Right ventricle myocardium superior (tissue), 1 donor: ENCODE measurements around the gene U2SURP. TPM values are rescaled to one million over a fixed set of nuclear protein-coding genes. Genes with fewer than 3 reads are reported as not detected.
"Not testable (repeated sequence)": the region's sequence is repeated elsewhere in the genome, so short reads cannot be mapped to it uniquely, and the experiment has no call there.

Experiments used
- ATAC-seq: fragments of 200-7000 bp; cut with Tn5 transposase; one replicate; pipeline ENCODE4 v1.9.1; 2020; ENCODE audit warnings: mild to moderate bottlenecking; ENCODE audit not compliant: poor library complexity
- DNase-seq: peaks from one replicate; pipeline ENCODE4 v3.0.0-alpha.2; 2020
- intact Hi-C: fragments of 100-400 bp; cut with DNase I; formaldehyde crosslinking; loops from one replicate; pipeline ENCODE4 v1.11.2; 2022
- total RNA-seq: library from RNA; stranded (reverse); fragmentation: NEBNext Ultra II Directional; extraction: Animal tissue kit (Norgen Biotek cat#: 25700); gene quantifications from one replicate; pipeline ENCODE4 v1.2.1, GENCODE V29; 2021
- donor health status: DM: no; HTN: yes; CAD: no; lungs with severe emphysema.

Gene U2SURP
- total RNA-seq, 1 donor from 2014 or later = 39.8 TPM

GRCh38 chr3:142973217-142974009 is 28.0 kb upstream of the U2SURP start:
- DNase-seq (peak; percentile 90), ATAC-seq (peak; percentile 93)
- intact Hi-C loops = loop anchor here (10.0 kb wide), 1 partner anchor 119 kb away; no protein-coding TSS in a partner anchor

DNA sequence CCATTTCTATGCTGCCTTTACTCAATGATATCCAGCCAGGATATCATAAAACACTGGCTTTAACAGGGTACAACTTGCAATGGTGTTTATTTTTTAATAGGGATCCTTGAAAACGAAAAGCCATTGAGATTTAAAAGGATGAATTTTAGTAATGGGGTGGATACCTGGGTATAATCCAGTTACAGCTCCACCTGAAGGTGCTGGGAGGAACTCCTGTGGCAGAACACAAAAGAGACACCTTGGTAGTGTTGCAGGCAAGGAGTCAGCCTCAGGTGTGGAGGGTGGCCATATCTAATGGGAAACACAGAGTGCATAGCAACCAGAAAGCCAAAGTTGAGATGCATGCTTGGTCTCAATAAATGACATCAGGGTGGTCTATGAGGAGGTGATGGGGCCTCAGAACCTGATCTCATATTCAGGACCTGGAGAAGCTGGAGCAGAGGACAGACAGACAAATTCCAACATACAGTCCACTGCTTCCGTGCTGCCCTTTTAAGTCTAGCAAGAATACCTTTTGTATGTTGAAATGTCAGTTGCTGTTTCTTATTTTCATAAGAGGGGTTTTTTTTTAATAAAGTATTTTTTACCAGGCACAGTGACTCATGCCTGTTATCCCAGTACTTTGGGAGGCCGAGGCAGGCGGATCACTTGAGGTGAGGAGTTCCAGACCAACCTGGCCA is 25.9 kb upstream of the U2SURP start:
- ATAC-seq (no peak), DNase-seq (no peak)
- intact Hi-C loops = loop anchor here (10.0 kb wide), 1 partner anchor 121 kb away; no protein-coding TSS in a partner anchor

GRCh38 chr3:142976621-142977398 is 24.6 kb upstream of the U2SURP start:
- peak; percentile 73 for ATAC-seq

DNA sequence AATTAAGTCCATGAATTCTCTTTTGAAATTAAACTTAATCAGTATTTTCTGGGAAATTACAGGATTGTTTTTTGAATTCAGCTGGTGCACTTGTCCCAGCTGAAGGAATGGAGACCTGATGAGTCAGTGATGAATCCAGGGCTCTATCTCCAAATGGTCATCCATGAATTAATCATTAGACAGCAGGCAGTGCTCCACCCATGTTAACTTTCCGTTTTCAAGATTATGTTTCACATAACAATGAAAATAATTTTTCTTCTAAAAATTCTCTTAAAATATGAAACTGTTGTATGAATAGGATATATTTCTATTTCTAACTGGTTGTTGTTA is 24.0 kb upstream of the U2SURP start:
- no peak for ATAC-seq

More at GRCh38 chr3:142976621-142977398, 24.6 kb upstream of the U2SURP start:
- intact Hi-C loops = loop anchor here (10.0 kb wide), 1 partner anchor 122 kb away; no protein-coding TSS in a partner anchor
- DNase-seq = peak; percentile 93

GRCh38 chr3:142981108-142981507 is 20.3 kb upstream of the U2SURP start:
- intact Hi-C loops = no loop called here
- ATAC-seq (peak; percentile 40), DNase-seq (no peak)

More for the DNA sequence above, 24.0 kb upstream of the U2SURP start:
- DNase-seq = no peak
- intact Hi-C loops = loop anchor here (10.0 kb wide), 1 partner anchor 123 kb away; no protein-coding TSS in a partner anchor

- no peak for DNase-seq
- intact Hi-C loops = no loop called here
- ATAC-seq = no peak
These were observed 19.2 kb upstream of the U2SURP start for GRCh38 chr3:142982038-142982773.

DNA sequence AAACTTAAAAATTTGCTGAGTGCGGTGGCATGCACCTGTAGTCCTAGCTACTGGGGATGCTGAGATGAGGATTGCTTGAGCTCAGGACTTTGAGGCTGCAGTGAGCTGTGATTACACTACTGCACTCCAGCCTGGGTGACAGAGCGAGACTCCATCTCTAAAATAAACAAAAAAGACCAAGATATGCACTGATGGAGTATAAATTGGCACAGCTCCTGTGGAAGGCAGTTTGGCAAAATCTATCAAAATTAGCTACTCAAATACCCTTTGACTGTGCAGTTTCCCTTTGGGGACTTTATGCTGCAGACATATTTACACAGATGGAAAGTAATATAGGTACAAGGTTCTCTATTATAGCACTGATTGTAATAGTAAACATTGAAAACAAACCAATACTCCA is 18.1 kb upstream of the U2SURP start:
- intact Hi-C loops = no loop called here
- no peak for DNase-seq
- no peak for ATAC-seq

DNA sequence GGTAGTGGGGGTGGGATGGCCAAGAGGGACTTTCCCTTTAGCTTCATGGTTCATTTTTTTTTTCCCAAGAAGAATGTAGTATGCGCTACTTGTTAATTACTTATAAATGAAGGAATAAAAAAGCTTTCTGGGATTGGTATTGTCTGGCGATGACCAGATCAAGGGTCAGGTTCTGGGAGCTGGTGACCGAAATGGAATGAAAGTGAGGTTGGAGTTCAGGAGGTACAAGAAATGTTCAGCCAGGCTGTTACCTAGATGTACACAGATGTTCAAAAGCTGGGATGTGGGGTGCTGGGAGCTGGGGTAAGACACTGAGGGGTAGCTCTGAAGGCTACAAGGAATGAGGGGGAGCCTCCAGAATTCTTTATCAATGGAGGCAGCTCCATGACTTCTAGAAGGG is 17.1 kb upstream of the U2SURP start:
- ATAC-seq (no peak), DNase-seq (no peak)
- intact Hi-C loops = no loop called here

- ATAC-seq (peak; percentile 76), DNase-seq (no peak)
- intact Hi-C loops = no loop called here
These were observed 14.2 kb upstream of the U2SURP start for GRCh38 chr3:142987080-142987700.

DNA sequence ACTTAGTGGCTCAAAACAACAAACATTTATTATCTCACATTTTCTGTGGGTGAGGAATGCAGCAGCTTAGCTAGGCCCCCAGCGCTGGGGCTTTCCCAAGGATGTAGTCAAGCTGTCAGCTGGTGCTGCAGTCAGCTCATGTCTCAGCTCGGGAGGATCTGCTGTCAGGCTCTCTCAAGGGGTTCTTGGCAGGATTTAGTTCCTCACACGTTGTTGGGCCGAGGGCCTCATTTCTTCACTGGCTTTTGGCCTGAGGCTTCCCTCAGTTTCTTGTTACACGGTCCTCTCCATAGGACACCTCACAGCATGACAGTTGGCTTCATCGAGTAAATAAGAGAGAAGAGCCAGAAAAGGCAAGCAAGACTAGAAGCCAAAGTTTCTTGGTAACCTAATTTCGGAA is 13.7 kb upstream of the U2SURP start:
- ATAC-seq = peak; percentile 81
- no peak for DNase-seq
- intact Hi-C loops = no loop called here

DNA sequence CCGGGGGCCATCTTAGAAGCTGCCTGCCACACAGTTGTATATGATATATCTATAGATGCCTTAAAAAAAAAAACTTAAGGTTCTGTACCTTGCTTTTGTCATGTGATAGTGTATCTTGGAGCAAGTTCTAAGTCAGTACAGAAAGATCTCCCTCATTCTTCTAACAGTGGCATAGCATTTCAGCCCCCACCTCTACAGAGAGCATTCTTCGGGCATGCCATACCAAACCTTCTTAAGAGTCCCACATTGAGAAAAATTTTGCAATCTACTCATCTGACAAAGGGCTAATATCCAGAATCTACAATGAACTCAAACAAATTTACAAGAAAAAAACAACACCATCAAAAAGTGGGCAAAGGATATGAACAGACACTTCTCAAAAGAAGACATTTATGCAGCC is 13.1 kb upstream of the U2SURP start:
- peak; percentile 10 for ATAC-seq
- intact Hi-C loops, DNase-seq: not testable (repeated sequence)

- DNase-seq, ATAC-seq, intact Hi-C loops: not testable (repeated sequence)
These were observed 12.5 kb upstream of the U2SURP start for GRCh38 chr3:142988826-142989225.

DNA sequence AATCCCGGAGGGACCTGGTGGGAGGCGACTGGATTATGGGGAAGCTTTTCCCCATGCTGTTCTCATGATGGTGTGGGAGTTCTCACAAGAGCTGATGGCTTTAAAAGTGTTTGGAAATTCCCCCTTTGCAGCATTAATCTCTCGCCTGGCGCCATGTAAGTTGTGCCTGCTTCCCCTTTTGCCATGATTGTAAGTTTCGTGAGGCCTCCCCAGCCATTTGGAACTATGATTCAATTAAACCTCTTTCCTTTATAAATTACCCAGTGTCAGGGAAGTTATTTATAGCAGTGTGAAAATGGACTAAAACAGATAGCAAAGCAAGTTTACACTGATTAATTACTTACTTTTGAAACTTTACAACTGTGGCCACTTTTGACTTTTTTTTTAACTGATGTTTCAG is 10.6 kb upstream of the U2SURP start:
- intact Hi-C loops = loop anchor here (10.0 kb wide), 1 partner anchor 406 kb away; no protein-coding TSS in a partner anchor
- DNase-seq (no peak), ATAC-seq (no peak)

GRCh38 chr3:142992323-142992722 is 9.0 kb upstream of the U2SURP start:
- ATAC-seq (no peak), DNase-seq (no peak)
- intact Hi-C loops = loop anchor here (2.0 to 10.0 kb wide), 2 partner anchors 164 to 408 kb away; no protein-coding TSS in a partner anchor

GRCh38 chr3:142993958-142994442 is 7.4 kb upstream of the U2SURP start:
- ATAC-seq (peak; percentile 71), DNase-seq (peak; percentile 65)
- intact Hi-C loops = loop anchor here (2.0 to 10.0 kb wide), 2 partner anchors 165 to 409 kb away; no protein-coding TSS in a partner anchor

- intact Hi-C loops = loop anchor here (10.0 kb wide), 1 partner anchor 413 kb away; no protein-coding TSS in a partner anchor
- ATAC-seq (no peak), DNase-seq (no peak)
These were observed 4.0 kb upstream of the U2SURP start for GRCh38 chr3:142997330-142997729.

DNA sequence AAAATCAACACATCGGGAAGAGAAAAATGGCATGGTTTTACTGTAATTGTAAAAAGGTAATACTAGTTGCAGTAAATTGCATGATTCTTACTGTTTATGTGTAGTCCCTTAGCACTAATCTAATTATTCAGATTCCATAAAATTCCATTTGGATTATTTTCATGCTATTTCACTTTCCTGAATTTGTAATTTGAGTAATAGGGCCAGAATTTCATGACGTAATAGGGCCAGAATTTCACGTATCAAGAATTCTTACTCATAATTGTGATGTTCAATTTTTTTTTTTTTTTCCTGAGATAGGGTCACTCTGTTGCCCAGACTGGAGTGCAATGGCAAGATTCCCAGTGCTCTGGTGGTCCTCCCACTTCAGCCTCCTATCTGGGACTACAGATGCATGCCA is 2.9 kb upstream of the U2SURP start:
- DNase-seq = no peak
- intact Hi-C loops = loop anchor here (10.0 kb wide), 1 partner anchor 414 kb away; no protein-coding TSS in a partner anchor

More for the DNA sequence above, 2.9 kb upstream of the U2SURP start:
- no peak for ATAC-seq
